Measurements from ENCODE around the gene PARD6G.
"Not testable (repeated sequence)": the region's sequence is repeated elsewhere in the genome, so short reads cannot be mapped to it uniquely, and the experiment has no call there.

GRCh38 chr18:80164727-80165355 lies 82.5 kb downstream of the PARD6G start:
- TF ChIP-seq CTCF, POLR2A (IDR thresholded peaks at IDR 0.05): not testable (repeated sequence)
